Endothelial cell of umbilical vein (primary cell): ENCODE measurements around the gene COQ5.
"Not testable (repeated sequence)": the region's sequence is repeated elsewhere in the genome, so short reads cannot be mapped to it uniquely, and the experiment has no call there.

Experiments used
- EZH2 ChIP-seq: IDR thresholded peaks from 2 replicates; pipeline ENCODE4 v1.6.1; 2012; ENCODE audit warnings: borderline replicate concordance, low read depth, mild to moderate bottlenecking, moderate library complexity, low read length, inconsistent platforms; ENCODE audit not compliant: severe bottlenecking
- POLR2A ChIP-seq: IDR thresholded peaks from 2 replicates; pipeline ENCODE4 v1.6.1; 2012; ENCODE audit warnings: low read depth, mild to moderate bottlenecking, control low read depth, low read length

- TF ChIP-seq EZH2, POLR2A: not testable (repeated sequence)
Observed at GRCh38 chr12:120519324-120519723, 9.6 kb downstream of the COQ5 start.
